GM12864 (cell line): ENCODE measurements around the gene PPP1R13L.

ENCODE experiments used
- DNase-seq: peaks from one replicate; pipeline ENCODE4 v3.0.0-alpha.2; 2011; ENCODE audit warnings: low read depth
- H3K4me3 ChIP-seq: 2 replicates; pipeline ENCODE4 v1.5.1; 2011; ENCODE audit warnings: mild to moderate bottlenecking, low read depth, low read length, control low read depth
- CTCF ChIP-seq: IDR thresholded peaks from 2 replicates; pipeline ENCODE4 v1.5.1; 2011; ENCODE audit warnings: low read depth, mild to moderate bottlenecking, moderate library complexity, low read length, control low read depth, inconsistent platforms; ENCODE audit errors: missing control alignments

Gene PPP1R13L

GRCh38 chr19:45403781-45404556, 900 bp downstream of the PPP1R13L start:
- peak overlapping the region; percentile 76 for H3K4me3 ChIP-seq
- no peak for DNase-seq
- TF ChIP-seq CTCF, result peak; percentile 85

GRCh38 chr19:45403272-45403671, 1.6 kb downstream of the PPP1R13L start:
- no peak overlapping the region for H3K4me3 ChIP-seq
- TF ChIP-seq CTCF, result no peak
- no peak for DNase-seq

GRCh38 chr19:45402298-45403061, 2.4 kb downstream of the PPP1R13L start:
- no peak for DNase-seq
- H3K4me3 ChIP-seq, result no peak overlapping the region; the same call in 1 of the 2 replicates
- TF ChIP-seq CTCF, result peak; percentile 67

- no peak for DNase-seq
- H3K4me3 ChIP-seq, result no peak overlapping the region
- TF ChIP-seq CTCF, result no peak
Observed at GRCh38 chr19:45401815-45402214, 3.1 kb downstream of the PPP1R13L start.

GRCh38 chr19:45400192-45400591, 4.7 kb downstream of the PPP1R13L start:
- no peak overlapping the region for H3K4me3 ChIP-seq
- TF ChIP-seq CTCF, result no peak
- DNase-seq, result no peak

GRCh38 chr19:45395821-45396617, 8.8 kb downstream of the PPP1R13L start:
- no peak overlapping the region for H3K4me3 ChIP-seq
- no peak for TF ChIP-seq CTCF
- DNase-seq, result no peak
